ENCODE data around the gene HACL1.
A peak's percentile ranks its signal among the peaks of the same experiment; 100 is the strongest.

Gene HACL1

GRCh38 chr3:15522016-15522415 is 79.4 kb downstream of the HACL1 start:
- DNase-seq = no peak

- DNase-seq = no peak
Measured at GRCh38 chr3:15521573-15521965, 79.8 kb downstream of the HACL1 start, which contains the start of gene COLQ. TSS of gene COLQ (minus strand) at chr3:15521706. CDS start at chr3:15521625, 81 bp downstream.

- no peak for DNase-seq
Measured at GRCh38 chr3:15520804-15521572, 80.4 kb downstream of the HACL1 start.

- DNase-seq = peak; percentile 16
Measured at GRCh38 chr3:15520185-15520584, 81.2 kb downstream of the HACL1 start.

- DNase-seq = no peak
Measured at GRCh38 chr3:15519096-15519495, 82.3 kb downstream of the HACL1 start.

- no peak for DNase-seq
Measured at GRCh38 chr3:15514663-15515340, 86.6 kb downstream of the HACL1 start.

GRCh38 chr3:15513810-15514662 is 87.3 kb downstream of the HACL1 start:
- no peak for DNase-seq

- no peak for DNase-seq
Measured at GRCh38 chr3:15513116-15513515, 88.3 kb downstream of the HACL1 start.

GRCh38 chr3:15512166-15512565 is 89.2 kb downstream of the HACL1 start:
- no peak for DNase-seq

GRCh38 chr3:15511156-15511555 is 90.2 kb downstream of the HACL1 start:
- no peak for DNase-seq
